GM12892 (cell line): ENCODE measurements around the gene STPG2.

Experiments
- POLR2A ChIP-seq: IDR thresholded peaks from 2 replicates; pipeline ENCODE4 v1.6.1; 2011; ENCODE audit warnings: low read depth, low read length, control low read depth
- TAF1 ChIP-seq: IDR thresholded peaks from 2 replicates; pipeline ENCODE4 v1.6.1; 2011; ENCODE audit warnings: low read depth, mild to moderate bottlenecking, control low read depth, low read length, borderline replicate concordance

GRCh38 chr4:97531351-97531750 is 611.9 kb downstream of the STPG2 start:
- TF ChIP-seq POLR2A (no peak), TAF1 (no peak)
